ENCODE measurements around the gene STK38.

- TF ChIP-seq POLR2A (IDR thresholded peaks at IDR 0.05) (no peak), CTCF (IDR thresholded peaks at IDR 0.05) (no peak), POLR2AphosphoS5 (IDR thresholded peaks at IDR 0.05; ENCODE audit: insufficient read depth in 1 of 2, low read depth in 1 of 2) (no peak)
Measured at GRCh38 chr6:36492092-36492491, 55.2 kb downstream of the STK38 start.

All from vagina (tissue), 2 donors.